AG04450 (cell line): ENCODE data around the gene IRAG1. TPM values are rescaled to one million over a fixed set of nuclear protein-coding genes. Genes with fewer than 3 reads are reported as not detected.

Experiments
- CTCF ChIA-PET: fragments of 300-600, 350-600 bp; formaldehyde crosslinking; extraction: SDS; loops from one replicate; lab custom pipeline; 2022; ENCODE audit warnings: antibody characterized with exemption, inconsistent platforms; lab: Charles Lee
- POLR2A ChIA-PET: fragments of 350-600 bp; formaldehyde crosslinking; extraction: SDS; loops from one replicate; lab custom pipeline; 2021; ENCODE audit warnings: antibody characterized with exemption, inconsistent platforms; lab: Yijun Ruan, JAX
- DNase-seq: peaks from one replicate; pipeline ENCODE4 v3.0.0-alpha.2; 2011; ENCODE audit warnings: low read depth, low spot score
- H3K27ac ChIP-seq: one replicate; pipeline ENCODE4 v1.5.1; 2012; ENCODE audit warnings: low read depth, low read length, control low read depth
- H3K27me3 ChIP-seq: one replicate; pipeline ENCODE4 v1.6.0; 2012; ENCODE audit warnings: low read length; ENCODE audit not compliant: control insufficient read depth, insufficient read depth
- H3K4me3 ChIP-seq: 2 replicates; pipeline ENCODE4 v1.5.1; 2011; ENCODE audit warnings: mild to moderate bottlenecking, low read depth, low read length, control low read depth
- H3K9me3 ChIP-seq: 2 replicates; pipeline ENCODE4 v1.5.1; 2012; ENCODE audit warnings: low read length; ENCODE audit not compliant: control insufficient read depth, insufficient read depth
- CTCF ChIP-seq: IDR thresholded peaks from 2 replicates; pipeline ENCODE4 v1.5.1; 2011; ENCODE audit warnings: low read depth, low read length, control low read depth, inconsistent platforms
- polyA plus RNA-seq: library from polyadenylated mRNA; depleted of rRNA; stranded (reverse); fragments of >200 nt; gene quantifications from 2 replicates; pipeline ENCODE4 v1.2.3, GENCODE V29; 2011; rRNA removed
- small RNA-seq: library from RNA; depleted of rRNA; stranded (forward); fragments of <200 nt; gene quantifications from one replicate; pipeline ENCODE3, GENCODE V24; 2012; ENCODE audit warnings: low read depth; ENCODE audit not compliant: insufficient read length

Gene IRAG1
- polyA plus RNA-seq, 1 experiment, result 60.3 TPM

GRCh38 chr11:10646681-10647355 is 46.7 kb downstream of the IRAG1 start:
- no peak for TF ChIP-seq CTCF
- no peaks in the 10 kb centered on the region for H3K27me3 ChIP-seq
- DNase-seq, result no peak
- H3K4me3 ChIP-seq, result no peak overlapping the region
- ChIA-PET CTCF (interaction anchor here (1.1 kb wide), 1 partner anchor 106 kb away, joined by 6 read pairs; the partner anchor contains the start of gene RNF141), POLR2A (interaction anchor here (0.6 kb wide), 2 partner anchors 30 to 190 kb away, joined by 3 read pairs; no protein-coding TSS in a partner anchor)
- no peak overlapping the region for H3K27ac ChIP-seq
- H3K9me3 ChIP-seq, result no peaks in the 10 kb centered on the region

- Histone ChIP-seq H3K27ac (no peak overlapping the region), H3K4me3 (no peak overlapping the region), H3K27me3 (no peaks in the 10 kb centered on the region), H3K9me3 (no peaks in the 10 kb centered on the region)
- ChIA-PET CTCF (no interaction called here), POLR2A (no interaction called here)
- no peak for DNase-seq
- TF ChIP-seq CTCF, result no peak
Measured at GRCh38 chr11:10646005-10646404, 47.5 kb downstream of the IRAG1 start.

- POLR2A ChIA-PET, result no interaction called here
- Histone ChIP-seq H3K4me3 (no peak overlapping the region), H3K27me3 (no peaks in the 10 kb centered on the region), H3K9me3 (no peaks in the 10 kb centered on the region), H3K27ac (no peak overlapping the region)
- no peak for TF ChIP-seq CTCF
- no peak for DNase-seq
- CTCF ChIA-PET, result interaction anchor here (1.1 kb wide), 1 partner anchor 9 kb away, joined by 3 read pairs; no protein-coding TSS in a partner anchor
Measured at GRCh38 chr11:10645212-10645795, 48.3 kb downstream of the IRAG1 start.

Small RNA genes within 50 kb of the gene (small RNA-seq; reads per million reads assigned to genes)
- not detected for gene RF00019

Other genes with a start within 250 kb of the IRAG1 start
- 19.6 and 22.2 TPM in 2 replicates for gene AMPD3, start 238.5 kb downstream of the IRAG1 start, polyA plus RNA-seq
- gene RNF141, start 152.6 kb downstream of the IRAG1 start, polyA plus RNA-seq, result 23.7 and 34.8 TPM in 2 replicates
- 0.10 and 0.19 TPM in 2 replicates for gene LYVE1, start 125.1 kb downstream of the IRAG1 start, polyA plus RNA-seq
- 21.8 and 22.6 TPM in 2 replicates for gene CTR9, start 57.5 kb upstream of the IRAG1 start, polyA plus RNA-seq
- 1,244 and 1,432 TPM in 2 replicates for gene EIF4G2, start 115.2 kb upstream of the IRAG1 start, polyA plus RNA-seq
- gene ZBED5, start 164.3 kb upstream of the IRAG1 start, polyA plus RNA-seq, result 77.5 and 87.7 TPM in 2 replicates